PC-9 (cell line): ENCODE data around the gene CNTFR.

ENCODE experiments used
- CTCF ChIP-seq: fragments of 200-600 bp; sonication (generic); conservative IDR thresholded peaks from 2 replicates; pipeline ENCODE4 v1.6.1; 2017; ENCODE audit warnings: mixed run types, antibody characterized with exemption, mild to moderate bottlenecking, moderate library complexity
- EZH2 ChIP-seq: fragments of 200-600 bp; sonication (generic); IDR thresholded peaks from 2 replicates; pipeline ENCODE4 v1.8.0; 2017; ENCODE audit warnings: antibody characterized with exemption, low read depth

- TF ChIP-seq EZH2 (no peak), CTCF (no peak)
These were observed 86.1 kb downstream of the CNTFR start for GRCh38 chr9:34503406-34503805.
